ENCODE data around the gene ABR.

- TF ChIP-seq, protein P1, sequence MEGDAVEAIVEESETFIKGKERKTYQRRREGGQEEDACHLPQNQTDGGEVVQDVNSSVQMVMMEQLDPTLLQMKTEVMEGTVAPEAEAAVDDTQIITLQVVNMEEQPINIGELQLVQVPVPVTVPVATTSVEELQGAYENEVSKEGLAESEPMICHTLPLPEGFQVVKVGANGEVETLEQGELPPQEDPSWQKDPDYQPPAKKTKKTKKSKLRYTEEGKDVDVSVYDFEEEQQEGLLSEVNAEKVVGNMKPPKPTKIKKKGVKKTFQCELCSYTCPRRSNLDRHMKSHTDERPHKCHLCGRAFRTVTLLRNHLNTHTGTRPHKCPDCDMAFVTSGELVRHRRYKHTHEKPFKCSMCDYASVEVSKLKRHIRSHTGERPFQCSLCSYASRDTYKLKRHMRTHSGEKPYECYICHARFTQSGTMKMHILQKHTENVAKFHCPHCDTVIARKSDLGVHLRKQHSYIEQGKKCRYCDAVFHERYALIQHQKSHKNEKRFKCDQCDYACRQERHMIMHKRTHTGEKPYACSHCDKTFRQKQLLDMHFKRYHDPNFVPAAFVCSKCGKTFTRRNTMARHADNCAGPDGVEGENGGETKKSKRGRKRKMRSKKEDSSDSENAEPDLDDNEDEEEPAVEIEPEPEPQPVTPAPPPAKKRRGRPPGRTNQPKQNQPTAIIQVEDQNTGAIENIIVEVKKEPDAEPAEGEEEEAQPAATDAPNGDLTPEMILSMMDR (conservative IDR thresholded peaks at IDR 0.05; ENCODE audit: low read length) = no peak
- no peak for TF ChIP-seq EZH2phosphoT487 (IDR thresholded peaks at IDR 0.05; ENCODE audit: borderline replicate concordance)
Measured at GRCh38 chr17:978103-979093, 201.4 kb downstream of the ABR start.

Data from Loucy (cell line).